WTC11 (cell line): ENCODE data around the gene MAP3K3. TPM values are rescaled to one million over a fixed set of nuclear protein-coding genes. Genes with fewer than 3 reads are reported as not detected.
A peak's percentile ranks its signal among the peaks of the same experiment; 100 is the strongest.

Source experiments
- ATAC-seq: fragments of 200-7000 bp; cut with Tn5 transposase; 2 replicates; pipeline ENCODE4 v1.10.0; 2021; ENCODE audit warnings: mild to moderate bottlenecking, moderate library complexity
- CTCF ChIA-PET: fragments of 300-600 bp; sonication (Branson Sonifier 250); formaldehyde crosslinking; loops from one replicate; lab custom pipeline; 2021; ENCODE audit warnings: antibody characterized with exemption; lab: Charles Lee
- POLR2A ChIA-PET: fragments of 350-600 bp; sonication (Branson Sonifier 250); formaldehyde crosslinking; loops from one replicate; lab custom pipeline; 2021; ENCODE audit warnings: antibody characterized with exemption; lab: Charles Lee
- DNase-seq: peaks from one replicate; pipeline ENCODE4 v3.0.0; 2021; ENCODE audit warnings: low spot score
- H3K27ac Mint-ChIP-seq: 2 replicates; pipeline ENCODE4 v1.8.0; 2021; ENCODE audit warnings: mixed read lengths
- H3K27me3 Mint-ChIP-seq: 2 replicates; pipeline ENCODE4 v1.8.0; 2021; ENCODE audit warnings: low read depth, mild to moderate bottlenecking, moderate library complexity, mixed read lengths
- H3K36me3 Mint-ChIP-seq: 2 replicates; pipeline ENCODE4 v1.8.0; 2021; ENCODE audit warnings: mixed read lengths
- H3K4me1 Mint-ChIP-seq: 2 replicates; pipeline ENCODE4 v1.8.0; 2022; ENCODE audit warnings: mixed read lengths
- H3K4me3 Mint-ChIP-seq: 2 replicates; pipeline ENCODE4 v1.8.0; 2021; ENCODE audit warnings: mild to moderate bottlenecking, moderate library complexity, mixed read lengths
- H3K9me3 Mint-ChIP-seq: 2 replicates; pipeline ENCODE4 v1.8.0; 2021; ENCODE audit warnings: mixed read lengths
- AFF4 ChIP-seq: sonication (generic); formaldehyde crosslinking; IDR thresholded peaks from 2 replicates; pipeline ENCODE4 v1.8.1; 2023; ENCODE audit warnings: mild to moderate bottlenecking, missing genetic modification reagents, borderline replicate concordance
- CREM ChIP-seq: sonication (generic); formaldehyde crosslinking; IDR thresholded peaks from 2 replicates; pipeline ENCODE4 v1.8.1; 2022; ENCODE audit warnings: mild to moderate bottlenecking, missing genetic modification reagents, moderate library complexity
- FOXP1 ChIP-seq: sonication (generic); formaldehyde crosslinking; IDR thresholded peaks from 2 replicates; pipeline ENCODE4 v1.8.0; 2022; ENCODE audit warnings: missing genetic modification reagents, mild to moderate bottlenecking, moderate library complexity, borderline replicate concordance
- JAZF1 ChIP-seq: fragments of 250-450 bp; sonication (Bioruptor Pico); IDR thresholded peaks from 2 replicates; pipeline ENCODE4 v1.9.0; 2021; ENCODE audit warnings: moderate library complexity, mild to moderate bottlenecking, inconsistent platforms
- MAX ChIP-seq: sonication (generic); formaldehyde crosslinking; IDR thresholded peaks from 2 replicates; pipeline ENCODE4 v1.8.0; 2022; ENCODE audit warnings: mild to moderate bottlenecking, missing genetic modification reagents
- MXD4 ChIP-seq: fragments of 250-450 bp; sonication (Bioruptor Pico); IDR thresholded peaks from 2 replicates; pipeline ENCODE4 v1.8.0; 2021; ENCODE audit warnings: mild to moderate bottlenecking, moderate library complexity, borderline replicate concordance
- OVOL2 ChIP-seq: fragments of 250-450 bp; sonication (Bioruptor Pico); IDR thresholded peaks from 2 replicates; pipeline ENCODE4 v1.9.0; 2021; ENCODE audit warnings: mild to moderate bottlenecking, borderline replicate concordance
- SMAD3 ChIP-seq: sonication (generic); formaldehyde crosslinking; IDR thresholded peaks from 2 replicates; pipeline ENCODE4 v1.8.0; 2022; ENCODE audit warnings: missing genetic modification reagents, mild to moderate bottlenecking, borderline replicate concordance
- SMAD4 ChIP-seq: sonication (generic); formaldehyde crosslinking; IDR thresholded peaks from 2 replicates; pipeline ENCODE4 v1.8.0; 2022; ENCODE audit warnings: mild to moderate bottlenecking, missing genetic modification reagents
- TEAD1 ChIP-seq: sonication (generic); formaldehyde crosslinking; IDR thresholded peaks from 2 replicates; pipeline ENCODE4 v1.8.0; 2022; ENCODE audit warnings: mild to moderate bottlenecking, missing genetic modification reagents
- TEAD4 ChIP-seq: sonication (generic); formaldehyde crosslinking; IDR thresholded peaks from 2 replicates; pipeline ENCODE4 v1.8.0; 2022; ENCODE audit warnings: mild to moderate bottlenecking, missing genetic modification reagents
- ZBTB21 ChIP-seq: sonication (generic); formaldehyde crosslinking; IDR thresholded peaks from 2 replicates; pipeline ENCODE4 v1.8.1; 2023; ENCODE audit warnings: mild to moderate bottlenecking, missing genetic modification reagents, borderline replicate concordance
- ZNF532 ChIP-seq: fragments of 250-450 bp; sonication (Bioruptor Pico); IDR thresholded peaks from 2 replicates; pipeline ENCODE4 v1.9.0; 2021; ENCODE audit warnings: mild to moderate bottlenecking, borderline replicate concordance
- total RNA-seq: library from RNA; stranded (reverse); gene quantifications from 3 replicates; pipeline ENCODE4 v1.2.3, GENCODE V29; 2021
- TF ChIP-seq, protein P1 (sequence below): sonication (generic); formaldehyde crosslinking; IDR thresholded peaks from 2 replicates; pipeline ENCODE4 v1.8.1; 2022; ENCODE audit warnings: mild to moderate bottlenecking, missing genetic modification reagents, moderate library complexity, borderline replicate concordance
- TF ChIP-seq, protein P2 (sequence below): sonication (generic); formaldehyde crosslinking; IDR thresholded peaks from 2 replicates; pipeline ENCODE4 v1.8.0; 2022; ENCODE audit warnings: mild to moderate bottlenecking, missing genetic modification reagents
- TF ChIP-seq, protein P3 (sequence below): sonication (generic); formaldehyde crosslinking; IDR thresholded peaks from 2 replicates; pipeline ENCODE4 v1.8.0; 2023; ENCODE audit warnings: mild to moderate bottlenecking, missing genetic modification reagents
- TF ChIP-seq, protein P4 (sequence below): fragments of 250-450 bp; sonication (Bioruptor Pico); IDR thresholded peaks from 2 replicates; pipeline ENCODE4 v1.9.0; 2021; ENCODE audit warnings: mild to moderate bottlenecking

MAP3K3 gene
- total RNA-seq, 1 experiment from 2014 or later, result 25.7 TPM

GRCh38 chr17:63665527-63666214 lies 43.5 kb downstream of the MAP3K3 start:
- DNase-seq, result no peak
- TF ChIP-seq, protein P1, sequence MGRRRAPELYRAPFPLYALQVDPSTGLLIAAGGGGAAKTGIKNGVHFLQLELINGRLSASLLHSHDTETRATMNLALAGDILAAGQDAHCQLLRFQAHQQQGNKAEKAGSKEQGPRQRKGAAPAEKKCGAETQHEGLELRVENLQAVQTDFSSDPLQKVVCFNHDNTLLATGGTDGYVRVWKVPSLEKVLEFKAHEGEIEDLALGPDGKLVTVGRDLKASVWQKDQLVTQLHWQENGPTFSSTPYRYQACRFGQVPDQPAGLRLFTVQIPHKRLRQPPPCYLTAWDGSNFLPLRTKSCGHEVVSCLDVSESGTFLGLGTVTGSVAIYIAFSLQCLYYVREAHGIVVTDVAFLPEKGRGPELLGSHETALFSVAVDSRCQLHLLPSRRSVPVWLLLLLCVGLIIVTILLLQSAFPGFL, result no peak
- TF ChIP-seq AFF4 (CRISPR knock-in tag) (no peak), CREM (CRISPR knock-in tag) (no peak), OVOL2 (no peak), FOXP1 (no peak)
- TF ChIP-seq, protein P2, sequence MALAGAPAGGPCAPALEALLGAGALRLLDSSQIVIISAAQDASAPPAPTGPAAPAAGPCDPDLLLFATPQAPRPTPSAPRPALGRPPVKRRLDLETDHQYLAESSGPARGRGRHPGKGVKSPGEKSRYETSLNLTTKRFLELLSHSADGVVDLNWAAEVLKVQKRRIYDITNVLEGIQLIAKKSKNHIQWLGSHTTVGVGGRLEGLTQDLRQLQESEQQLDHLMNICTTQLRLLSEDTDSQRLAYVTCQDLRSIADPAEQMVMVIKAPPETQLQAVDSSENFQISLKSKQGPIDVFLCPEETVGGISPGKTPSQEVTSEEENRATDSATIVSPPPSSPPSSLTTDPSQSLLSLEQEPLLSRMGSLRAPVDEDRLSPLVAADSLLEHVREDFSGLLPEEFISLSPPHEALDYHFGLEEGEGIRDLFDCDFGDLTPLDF (CRISPR knock-in tag), result no peak
- Mint-ChIP-seq H3K27me3 (no peaks in the 10 kb centered on the region), H3K4me1 (no peaks in the 10 kb centered on the region), H3K27ac (peak overlapping the region; percentile 83; the same call in 1 of the 2 replicates), H3K36me3 (peaks cover 20% of the 10 kb centered on the region), H3K9me3 (no peaks in the 10 kb centered on the region), H3K4me3 (no peak overlapping the region)
- ChIA-PET POLR2A (no interaction called here), CTCF (interaction anchor here (0.7 to 1.3 kb wide), 4 partner anchors 10 to 45 kb away, joined by 3 to 7 read pairs (median 4); no protein-coding TSS in a partner anchor)
- no peak for ATAC-seq

DNA sequence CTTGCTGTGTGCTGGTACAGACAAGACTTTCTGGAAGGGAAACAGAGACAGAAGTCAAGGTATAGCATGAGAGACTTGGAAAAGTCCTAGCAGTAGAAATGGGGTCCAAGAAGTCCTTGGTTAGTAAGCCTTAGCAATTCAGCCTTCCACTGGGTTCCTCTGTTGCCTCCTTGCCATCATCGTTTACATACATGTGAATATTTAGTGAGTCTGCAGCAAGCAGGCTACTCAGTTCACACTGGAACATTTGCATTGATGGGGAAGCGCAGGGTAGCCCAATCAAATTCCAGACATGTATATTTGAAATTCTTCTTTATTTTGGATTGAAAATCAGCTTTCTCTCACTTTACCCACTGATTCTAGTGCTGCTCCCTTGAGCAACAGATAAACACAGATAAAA lies 50.6 kb downstream of the MAP3K3 start:
- Mint-ChIP-seq H3K4me3 (no peak overlapping the region), H3K27ac (peak overlapping the region; percentile 73), H3K4me1 (peaks cover 42% of the 10 kb centered on the region), H3K27me3 (no peaks in the 10 kb centered on the region), H3K36me3 (peaks cover 5% of the 10 kb centered on the region), H3K9me3 (no peaks in the 10 kb centered on the region)
- ChIA-PET POLR2A (no interaction called here), CTCF (interaction anchor here (0.8 to 1.1 kb wide), 2 partner anchors 237 to 247 kb away, joined by 3 to 5 read pairs; no protein-coding TSS in a partner anchor)
- no peak for DNase-seq
- ATAC-seq, result peak; percentile 28; the same call in 1 of the 2 replicates
- TF ChIP-seq, protein P3, sequence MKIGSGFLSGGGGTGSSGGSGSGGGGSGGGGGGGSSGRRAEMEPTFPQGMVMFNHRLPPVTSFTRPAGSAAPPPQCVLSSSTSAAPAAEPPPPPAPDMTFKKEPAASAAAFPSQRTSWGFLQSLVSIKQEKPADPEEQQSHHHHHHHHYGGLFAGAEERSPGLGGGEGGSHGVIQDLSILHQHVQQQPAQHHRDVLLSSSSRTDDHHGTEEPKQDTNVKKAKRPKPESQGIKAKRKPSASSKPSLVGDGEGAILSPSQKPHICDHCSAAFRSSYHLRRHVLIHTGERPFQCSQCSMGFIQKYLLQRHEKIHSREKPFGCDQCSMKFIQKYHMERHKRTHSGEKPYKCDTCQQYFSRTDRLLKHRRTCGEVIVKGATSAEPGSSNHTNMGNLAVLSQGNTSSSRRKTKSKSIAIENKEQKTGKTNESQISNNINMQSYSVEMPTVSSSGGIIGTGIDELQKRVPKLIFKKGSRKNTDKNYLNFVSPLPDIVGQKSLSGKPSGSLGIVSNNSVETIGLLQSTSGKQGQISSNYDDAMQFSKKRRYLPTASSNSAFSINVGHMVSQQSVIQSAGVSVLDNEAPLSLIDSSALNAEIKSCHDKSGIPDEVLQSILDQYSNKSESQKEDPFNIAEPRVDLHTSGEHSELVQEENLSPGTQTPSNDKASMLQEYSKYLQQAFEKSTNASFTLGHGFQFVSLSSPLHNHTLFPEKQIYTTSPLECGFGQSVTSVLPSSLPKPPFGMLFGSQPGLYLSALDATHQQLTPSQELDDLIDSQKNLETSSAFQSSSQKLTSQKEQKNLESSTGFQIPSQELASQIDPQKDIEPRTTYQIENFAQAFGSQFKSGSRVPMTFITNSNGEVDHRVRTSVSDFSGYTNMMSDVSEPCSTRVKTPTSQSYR, result no peak
- TF ChIP-seq TEAD1 (CRISPR knock-in tag) (no peak), TEAD4 (CRISPR knock-in tag) (no peak), ZNF532 (CRISPR knock-in tag) (no peak), SMAD3 (no peak), MAX (CRISPR knock-in tag) (no peak), ZBTB21 (CRISPR knock-in tag) (no peak), SMAD4 (CRISPR knock-in tag) (no peak), JAZF1 (no peak), MXD4 (CRISPR knock-in tag) (no peak)
- TF ChIP-seq, protein P1, result no peak
- TF ChIP-seq, protein P4, sequence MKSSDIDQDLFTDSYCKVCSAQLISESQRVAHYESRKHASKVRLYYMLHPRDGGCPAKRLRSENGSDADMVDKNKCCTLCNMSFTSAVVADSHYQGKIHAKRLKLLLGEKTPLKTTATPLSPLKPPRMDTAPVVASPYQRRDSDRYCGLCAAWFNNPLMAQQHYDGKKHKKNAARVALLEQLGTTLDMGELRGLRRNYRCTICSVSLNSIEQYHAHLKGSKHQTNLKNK (CRISPR knock-in tag), result no peak
